ENCODE measurements around the gene TMEM63A.
"Not testable (repeated sequence)": the region's sequence is repeated elsewhere in the genome, so short reads cannot be mapped to it uniquely, and the experiment has no call there.

TMEM63A gene

GRCh38 chr1:225881959-225882693 lies at the start of gene TMEM63A:
TSS of gene TMEM63A (minus strand) at chr1:225882380. CDS start at chr1:225877580, 4,800 bp downstream.
- DNase-seq (ENCODE audit: low spot score) = peak; percentile 81
- H3K4me3 Mint-ChIP-seq = peak within 1 kb of the TSS; percentile 90

GRCh38 chr1:225931270-225932136 lies 49.3 kb upstream of the TMEM63A start:
- no peak overlapping the region for H3K27ac Mint-ChIP-seq
- no peaks in the 10 kb centered on the region for H3K27me3 Mint-ChIP-seq (ENCODE audit: low read depth)
- peaks cover 1% of the 10 kb centered on the region for H3K36me3 Mint-ChIP-seq (ENCODE audit: low read depth)
- DNase-seq (ENCODE audit: low spot score) = no peak
- no peak overlapping the region for H3K4me3 Mint-ChIP-seq
- peaks cover 6% of the 10 kb centered on the region for H3K4me1 Mint-ChIP-seq (ENCODE audit: low read depth)
- H3K9me3 Mint-ChIP-seq = no peaks in the 10 kb centered on the region

More at GRCh38 chr1:225881959-225882693, at the start of gene TMEM63A:
- Mint-ChIP-seq H3K4me1 (ENCODE audit: low read depth) (peaks cover 39% of the 10 kb centered on the region), H3K36me3 (ENCODE audit: low read depth) (peaks cover 26% of the 10 kb centered on the region), H3K9me3 (no peaks in the 10 kb centered on the region), H3K27me3 (ENCODE audit: low read depth) (peaks cover 14% of the 10 kb centered on the region), H3K27ac (peak within 1 kb of the TSS; percentile 78)

- no peaks in the 10 kb centered on the region for H3K27me3 Mint-ChIP-seq (ENCODE audit: low read depth)
- H3K4me3 Mint-ChIP-seq = no peak overlapping the region
- no peak overlapping the region for H3K27ac Mint-ChIP-seq
Observed at GRCh38 chr1:225930566-225930965, 48.4 kb upstream of the TMEM63A start.

GRCh38 chr1:225929462-225929861 lies 47.3 kb upstream of the TMEM63A start:
- H3K9me3 Mint-ChIP-seq; DNase-seq (ENCODE audit: low spot score); H3K36me3 Mint-ChIP-seq (ENCODE audit: low read depth); H3K4me1 Mint-ChIP-seq (ENCODE audit: low read depth); H3K4me3 Mint-ChIP-seq; H3K27me3 Mint-ChIP-seq (ENCODE audit: low read depth): not testable (repeated sequence)
- peak overlapping the region; percentile 55 for H3K27ac Mint-ChIP-seq

More at GRCh38 chr1:225930566-225930965, 48.4 kb upstream of the TMEM63A start:
- DNase-seq (ENCODE audit: low spot score) = no peak
- Mint-ChIP-seq H3K4me1 (ENCODE audit: low read depth) (peaks cover 7% of the 10 kb centered on the region), H3K36me3 (ENCODE audit: low read depth) (peaks cover 1% of the 10 kb centered on the region), H3K9me3 (no peaks in the 10 kb centered on the region)

GRCh38 chr1:225928186-225929175 lies 46.3 kb upstream of the TMEM63A start:
- no peak for DNase-seq (ENCODE audit: low spot score)
- peaks cover 5% of the 10 kb centered on the region for H3K36me3 Mint-ChIP-seq (ENCODE audit: low read depth)
- H3K27me3 Mint-ChIP-seq (ENCODE audit: low read depth) = no peaks in the 10 kb centered on the region
- H3K9me3 Mint-ChIP-seq = no peaks in the 10 kb centered on the region
- H3K27ac Mint-ChIP-seq = peak overlapping the region; percentile 85
- peak overlapping the region; percentile 40 for H3K4me3 Mint-ChIP-seq
- H3K4me1 Mint-ChIP-seq (ENCODE audit: low read depth) = peaks cover 7% of the 10 kb centered on the region

- Mint-ChIP-seq H3K9me3 (no peaks in the 10 kb centered on the region), H3K27ac (no peak overlapping the region), H3K27me3 (ENCODE audit: low read depth) (no peaks in the 10 kb centered on the region), H3K36me3 (ENCODE audit: low read depth) (peaks cover 12% of the 10 kb centered on the region), H3K4me3 (peak overlapping the region; percentile 42), H3K4me1 (ENCODE audit: low read depth) (peaks cover 15% of the 10 kb centered on the region)
- DNase-seq (ENCODE audit: low spot score) = no peak
Observed at GRCh38 chr1:225926551-225927113, 44.5 kb upstream of the TMEM63A start.

GRCh38 chr1:225923692-225924555 lies 41.7 kb upstream of the TMEM63A start, which contains the start of gene PYCR2:
TSS of gene PYCR2 (minus strand) at chr1:225924250. CDS start at chr1:225924110, 140 bp downstream.
- Mint-ChIP-seq H3K9me3 (no peaks in the 10 kb centered on the region), H3K4me3 (peak within 1 kb of the TSS; percentile 94), H3K4me1 (ENCODE audit: low read depth) (peaks cover 28% of the 10 kb centered on the region)

GRCh38 chr1:225923381-225923691 lies 41.2 kb upstream of the TMEM63A start:
- no peak for DNase-seq (ENCODE audit: low spot score)
- Mint-ChIP-seq H3K27me3 (ENCODE audit: low read depth) (no peaks in the 10 kb centered on the region), H3K27ac (peak overlapping the region; percentile 92)

More at GRCh38 chr1:225923692-225924555, 41.7 kb upstream of the TMEM63A start, which contains the start of gene PYCR2:
- peak; percentile 96 for DNase-seq (ENCODE audit: low spot score)
- Mint-ChIP-seq H3K27ac (peak within 1 kb of the TSS; percentile 92), H3K27me3 (ENCODE audit: low read depth) (no peaks in the 10 kb centered on the region), H3K36me3 (ENCODE audit: low read depth) (peaks cover 32% of the 10 kb centered on the region)

GRCh38 chr1:225921734-225922709 lies 39.8 kb upstream of the TMEM63A start:
- DNase-seq (ENCODE audit: low spot score) = no peak
- Mint-ChIP-seq H3K9me3 (no peaks in the 10 kb centered on the region), H3K27me3 (ENCODE audit: low read depth) (no peaks in the 10 kb centered on the region), H3K36me3 (ENCODE audit: low read depth) (peaks cover 44% of the 10 kb centered on the region), H3K4me3 (peak overlapping the region; percentile 94), H3K4me1 (ENCODE audit: low read depth) (peaks cover 26% of the 10 kb centered on the region), H3K27ac (peak overlapping the region; percentile 82)

More at GRCh38 chr1:225923381-225923691, 41.2 kb upstream of the TMEM63A start:
- H3K36me3 Mint-ChIP-seq (ENCODE audit: low read depth) = peaks cover 36% of the 10 kb centered on the region
- H3K9me3 Mint-ChIP-seq = no peaks in the 10 kb centered on the region
- H3K4me3 Mint-ChIP-seq = peak overlapping the region; percentile 94
- peaks cover 26% of the 10 kb centered on the region for H3K4me1 Mint-ChIP-seq (ENCODE audit: low read depth)

- Mint-ChIP-seq H3K4me1 (ENCODE audit: low read depth) (peaks cover 22% of the 10 kb centered on the region), H3K9me3 (no peaks in the 10 kb centered on the region), H3K4me3 (peak overlapping the region; percentile 5), H3K27ac (peak overlapping the region; percentile 55), H3K36me3 (ENCODE audit: low read depth) (peaks cover 50% of the 10 kb centered on the region), H3K27me3 (ENCODE audit: low read depth) (no peaks in the 10 kb centered on the region)
- no peak for DNase-seq (ENCODE audit: low spot score)
Observed at GRCh38 chr1:225919906-225920305, 37.7 kb upstream of the TMEM63A start.

- Mint-ChIP-seq H3K4me3 (no peak overlapping the region), H3K27me3 (ENCODE audit: low read depth) (no peaks in the 10 kb centered on the region), H3K36me3 (ENCODE audit: low read depth) (peaks cover 46% of the 10 kb centered on the region), H3K9me3 (no peaks in the 10 kb centered on the region), H3K27ac (no peak overlapping the region), H3K4me1 (ENCODE audit: low read depth) (peaks cover 22% of the 10 kb centered on the region)
- no peak for DNase-seq (ENCODE audit: low spot score)
Observed at GRCh38 chr1:225918280-225918679, 36.1 kb upstream of the TMEM63A start.

Measured in T-helper 2 cell treated with Interferon-gamma antibody and Interleukin-4, amounts not matched to agents 5 μg/mL and 100 μg/mL, for 36 hours (primary cell).